ENCODE measurements around the gene SLC35G3. TPM values are rescaled to one million over a fixed set of nuclear protein-coding genes. Genes with fewer than 3 reads are reported as not detected.
"Not testable (repeated sequence)": the region's sequence is repeated elsewhere in the genome, so short reads cannot be mapped to it uniquely, and the experiment has no call there.

SLC35G3 gene
- total RNA-seq, 1 donor = not detected

GRCh38 chr17:35167046-35167445, 27.1 kb downstream of the SLC35G3 start:
- DNase-seq (ENCODE audit: low read depth in 2 of 3, low spot score in 2 of 3) = no peak

GRCh38 chr17:35166526-35166925, 27.7 kb downstream of the SLC35G3 start:
- DNase-seq (ENCODE audit: low read depth in 2 of 3, low spot score in 2 of 3) = no peak

- no peak for DNase-seq (ENCODE audit: low read depth in 2 of 3, low spot score in 2 of 3)
Observed at GRCh38 chr17:35164716-35165115, 29.5 kb downstream of the SLC35G3 start.

DNA sequence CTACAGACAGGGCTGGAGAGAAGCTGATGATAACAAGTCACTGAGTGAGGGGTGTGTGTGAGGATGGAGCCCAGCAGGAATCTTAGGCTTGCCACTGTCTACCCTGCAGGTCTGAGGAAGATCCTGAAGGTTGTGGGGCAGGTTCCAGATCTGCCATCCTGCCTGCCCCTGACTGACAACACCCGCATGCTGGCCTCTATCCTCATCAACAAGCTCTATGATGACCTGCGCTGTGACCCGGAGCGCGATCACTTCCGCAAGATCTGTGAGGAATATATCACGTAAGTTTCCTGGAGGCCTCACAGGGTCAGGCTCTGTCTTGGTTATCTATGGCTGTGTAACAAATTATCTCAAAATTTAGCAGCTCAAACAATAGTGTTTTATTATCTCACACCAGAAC, 30.3 kb downstream of the SLC35G3 start:
- no peak for DNase-seq (ENCODE audit: low read depth in 2 of 3, low spot score in 2 of 3)

GRCh38 chr17:35162755-35163154, 31.4 kb downstream of the SLC35G3 start:
- DNase-seq (ENCODE audit: low read depth in 2 of 3, low spot score in 2 of 3) = no peak

DNA sequence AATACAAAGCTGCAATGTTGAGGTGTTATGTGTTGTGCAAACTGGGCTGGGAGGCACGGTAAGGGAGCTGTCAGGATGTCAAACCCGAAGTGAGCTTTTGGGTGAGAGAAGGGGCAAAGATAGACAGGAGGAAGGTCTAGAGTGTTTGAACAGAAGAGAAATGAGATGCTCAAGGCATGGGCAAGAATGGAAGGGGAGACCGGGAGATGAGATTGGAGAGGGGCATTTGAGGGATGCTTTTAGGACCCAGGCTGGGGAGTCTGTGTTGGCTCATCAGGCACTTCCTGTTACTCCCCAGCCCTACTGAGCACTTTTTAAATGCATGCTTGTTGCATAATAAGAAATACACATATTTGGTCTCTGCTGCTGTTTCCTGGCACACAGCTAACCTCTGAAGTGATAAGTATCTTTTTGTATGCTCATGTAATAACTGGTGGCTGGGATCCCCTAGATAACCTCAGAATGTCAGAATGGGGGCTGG, 32.9 kb downstream of the SLC35G3 start:
- peak in 2 of 3 donors; percentile 26 to 34 for DNase-seq (ENCODE audit: low read depth in 2 of 3, low spot score in 2 of 3)

DNA sequence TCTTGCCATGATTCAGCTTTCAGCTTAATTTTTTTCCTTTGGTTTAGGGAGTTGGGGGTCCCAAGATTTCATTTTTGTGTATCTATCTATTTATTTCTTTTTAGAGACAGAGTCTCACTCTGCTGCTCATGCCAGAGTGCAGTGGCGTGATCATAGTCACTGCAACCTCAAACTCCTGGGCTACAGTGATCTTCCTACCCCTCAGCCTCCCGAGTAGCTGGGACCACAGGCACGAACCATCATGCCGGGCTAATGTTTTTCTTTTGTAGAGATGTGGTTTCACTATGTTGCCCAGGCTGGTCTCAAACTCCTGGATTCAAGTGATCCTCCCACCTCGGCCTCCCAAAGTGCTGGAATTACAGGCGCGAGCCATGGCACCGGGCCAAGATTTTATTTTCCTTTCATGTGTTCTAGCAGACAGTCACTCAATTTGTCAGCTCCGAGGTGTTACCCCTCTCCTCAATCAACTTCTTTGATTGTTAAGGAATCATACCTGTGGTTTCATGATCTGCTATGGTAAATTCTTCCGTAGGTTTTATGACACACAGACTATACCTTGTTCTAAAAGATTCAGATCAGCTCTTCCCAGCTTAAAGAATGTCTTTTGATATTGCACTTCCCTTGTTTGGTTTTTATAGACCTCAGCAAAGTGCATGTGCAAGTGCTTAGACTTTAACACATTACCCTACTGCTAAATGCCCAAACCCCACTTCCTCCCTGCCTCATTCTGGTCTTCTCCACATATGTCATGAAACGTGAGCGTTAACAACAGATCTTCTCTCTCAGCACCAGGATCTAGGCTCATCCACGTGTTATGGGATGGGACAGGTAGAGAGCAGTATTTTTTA, 33.6 kb downstream of the SLC35G3 start:
- DNase-seq (ENCODE audit: low read depth in 2 of 3, low spot score in 2 of 3) = peak in 1 of 3 donors; percentile 21

DNA sequence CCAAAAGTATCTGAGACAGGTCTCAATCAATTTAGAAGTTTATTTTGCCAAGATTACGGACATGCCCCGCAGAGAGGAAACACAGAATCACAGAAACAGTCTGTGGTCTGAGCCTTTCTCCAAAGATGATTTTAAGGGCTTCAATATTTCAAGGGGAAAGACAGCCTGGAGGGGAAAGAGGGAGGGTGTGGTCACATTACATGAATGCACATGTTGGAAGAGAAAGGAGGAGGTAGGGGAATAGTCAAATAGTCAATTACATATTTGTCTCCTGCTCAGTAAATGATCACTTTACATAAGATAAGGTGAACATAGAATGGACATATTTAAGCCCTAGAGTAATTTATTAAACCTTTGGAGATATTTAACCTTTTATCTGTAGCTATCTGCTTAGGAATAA, 34.3 kb downstream of the SLC35G3 start:
- DNase-seq (ENCODE audit: low read depth in 2 of 3, low spot score in 2 of 3) = no peak

- DNase-seq (ENCODE audit: low read depth in 2 of 3, low spot score in 2 of 3) = no peak
Observed at GRCh38 chr17:35155246-35155645, 38.9 kb downstream of the SLC35G3 start.

DNA sequence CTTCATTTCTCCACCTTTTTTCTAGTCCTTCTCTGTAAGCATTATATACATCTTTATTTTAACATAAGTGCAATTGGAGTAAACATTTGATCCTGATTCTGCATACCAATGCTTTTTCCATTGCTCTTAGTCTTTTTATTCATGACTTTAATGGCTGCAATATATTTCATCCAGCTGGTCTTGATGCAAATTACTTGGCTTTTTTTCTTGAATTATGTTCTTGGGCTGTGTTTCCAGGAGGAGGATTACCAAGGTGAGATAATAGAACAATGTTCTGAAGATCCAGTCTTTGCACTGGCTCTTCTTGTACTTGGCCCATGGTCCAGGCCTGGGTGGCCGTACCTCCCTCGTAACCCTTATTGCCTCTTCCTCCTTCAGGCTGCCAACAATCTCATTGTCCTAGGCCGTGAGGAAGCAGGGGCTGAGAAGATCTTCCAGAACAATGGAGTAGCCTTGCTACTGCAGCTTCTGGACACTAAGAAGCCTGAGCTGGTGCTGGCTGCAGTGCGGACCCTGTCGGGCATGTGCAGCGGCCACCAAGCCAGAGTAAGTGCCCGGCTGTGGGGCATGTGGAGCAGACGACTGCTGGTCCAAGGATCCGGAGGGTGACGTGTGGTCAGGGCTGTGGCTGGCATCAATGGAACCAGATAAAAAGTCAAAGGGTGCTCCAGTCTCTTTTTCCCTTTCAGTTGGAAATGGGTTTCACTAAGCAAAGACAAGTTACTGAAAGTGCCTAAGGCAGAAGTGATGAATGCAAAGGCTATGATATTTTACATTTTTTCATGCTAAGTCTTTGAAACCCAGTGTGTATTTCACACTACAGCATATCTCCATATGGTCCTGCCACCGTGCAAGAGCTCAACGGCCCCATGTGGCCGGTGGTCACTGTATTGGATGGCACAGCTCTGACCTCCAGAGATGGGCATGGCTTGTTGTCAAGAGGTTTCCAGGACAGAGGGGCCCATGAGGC, 39.7 kb downstream of the SLC35G3 start:
- DNase-seq (ENCODE audit: low read depth in 2 of 3, low spot score in 2 of 3) = no peak

DNA sequence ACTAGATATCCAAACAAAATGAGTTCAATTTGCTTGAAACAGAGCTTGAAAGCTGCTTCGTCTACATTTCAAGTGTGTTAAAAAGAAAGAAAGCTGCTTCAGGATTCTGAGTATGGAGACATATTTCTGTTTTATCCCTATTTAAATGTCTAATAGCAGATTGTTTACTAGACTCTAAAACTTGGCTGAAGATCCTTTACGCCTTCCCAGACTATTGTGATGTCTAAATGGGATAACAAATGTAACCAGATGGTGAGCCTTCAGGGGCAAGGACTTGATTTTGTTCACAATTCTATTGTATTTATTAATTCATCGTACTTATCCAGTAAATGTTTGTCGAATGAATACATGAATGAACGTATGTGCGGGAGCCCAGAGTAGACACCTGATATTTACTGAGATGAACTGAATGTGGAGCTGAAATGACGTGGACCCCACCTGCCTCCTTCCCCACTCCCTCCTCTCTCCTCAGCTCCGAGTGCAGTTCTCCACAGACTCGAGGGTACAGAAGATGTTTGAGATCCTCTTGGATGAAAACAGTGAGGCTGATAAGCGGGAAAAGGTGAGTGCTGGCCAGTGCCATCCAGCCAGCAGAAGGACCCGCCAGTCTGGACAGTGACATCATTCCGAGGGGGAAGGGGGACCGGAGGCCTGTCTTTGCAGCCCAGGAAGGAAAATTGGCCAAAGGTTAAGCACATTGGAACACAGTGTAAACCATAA, 41.6 kb downstream of the SLC35G3 start:
- DNase-seq (ENCODE audit: low read depth in 2 of 3, low spot score in 2 of 3) = no peak

- not testable (repeated sequence) for DNase-seq (ENCODE audit: low read depth in 2 of 3, low spot score in 2 of 3)
Observed at GRCh38 chr17:35151080-35151479, 43.1 kb downstream of the SLC35G3 start.

DNA sequence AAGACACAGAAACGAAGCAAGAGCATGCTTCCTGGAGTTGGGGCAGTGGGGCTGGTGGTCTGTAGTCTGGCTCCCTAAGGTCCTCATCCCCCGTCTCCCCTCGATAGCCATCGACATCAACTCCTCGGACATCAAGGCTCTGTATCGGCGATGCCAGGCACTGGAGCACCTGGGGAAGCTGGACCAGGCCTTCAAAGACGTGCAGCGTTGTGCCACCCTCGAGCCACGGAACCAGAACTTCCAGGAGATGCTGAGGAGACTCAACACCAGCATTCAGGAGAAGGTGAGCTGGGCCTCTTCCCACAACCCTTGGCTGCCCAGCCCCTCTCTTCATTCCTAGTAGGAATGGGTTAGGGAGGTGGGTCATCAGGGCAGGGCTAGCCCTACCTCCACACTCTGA, 44.3 kb downstream of the SLC35G3 start:
- no peak for DNase-seq (ENCODE audit: low read depth in 2 of 3, low spot score in 2 of 3)

GRCh38 chr17:35148144-35148543, 46.0 kb downstream of the SLC35G3 start:
- DNase-seq (ENCODE audit: low read depth in 2 of 3, low spot score in 2 of 3) = no peak

DNA sequence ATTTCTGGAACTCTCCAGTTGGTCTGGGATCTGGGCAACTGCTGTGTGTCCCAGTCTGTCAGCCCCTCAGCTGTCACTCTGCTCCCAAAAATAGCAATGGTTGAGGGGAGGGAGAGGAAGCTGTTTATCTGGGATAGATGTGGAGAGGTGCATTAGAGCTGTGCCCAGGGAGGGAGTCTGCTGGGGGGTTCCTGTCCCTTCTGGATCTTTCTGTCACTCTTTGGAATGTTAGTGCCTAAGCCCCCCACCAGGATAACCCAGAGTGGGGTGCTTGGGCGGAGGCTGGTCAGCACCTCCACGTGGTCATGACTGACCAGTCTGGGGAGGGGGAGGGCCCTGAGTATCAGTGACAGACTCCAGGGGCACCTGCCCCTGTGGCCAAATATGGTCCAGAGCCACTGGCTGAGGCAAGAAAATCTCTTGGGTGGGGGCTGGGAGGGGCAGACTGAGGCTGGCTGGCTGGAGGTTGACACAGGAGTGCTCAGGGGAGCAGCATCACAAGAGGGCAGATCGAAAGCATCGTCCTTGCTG, 46.8 kb downstream of the SLC35G3 start, which contains the start of gene UNC45B:
UNC45B (plus strand) TSS at position 443 of the 531 bp plus-strand sequence. CDS start 447 bp downstream, outside the sequence.
- DNase-seq (ENCODE audit: low read depth in 2 of 3, low spot score in 2 of 3) = no peak

DNA sequence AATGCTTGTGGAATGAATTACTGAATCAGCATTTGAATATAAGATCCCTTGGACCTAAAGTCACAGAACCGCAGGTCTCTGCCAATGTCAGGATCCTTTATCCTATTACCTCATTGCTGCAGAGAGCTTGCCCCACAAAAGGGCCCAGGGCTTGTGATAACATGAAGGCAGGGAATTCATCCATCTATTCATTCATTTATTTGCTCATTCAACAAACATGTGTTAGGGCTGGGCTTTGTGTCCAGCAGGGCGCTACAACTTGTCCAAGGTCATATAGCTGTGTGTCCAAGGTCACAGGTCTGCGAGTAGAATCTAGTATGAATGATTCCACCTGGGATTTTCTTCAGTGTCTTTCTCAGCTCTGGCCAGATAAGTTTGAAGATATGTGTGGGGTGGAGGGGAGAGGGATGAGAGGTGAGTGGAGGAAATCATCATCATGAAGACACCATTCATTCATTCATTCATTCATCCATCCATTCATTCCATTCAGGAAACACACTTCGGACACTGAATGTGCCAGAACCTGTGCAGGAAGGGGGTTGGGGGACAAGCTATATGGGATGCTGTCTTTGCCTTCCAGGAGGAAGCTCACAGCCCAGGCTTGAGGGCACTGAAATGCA, 47.9 kb downstream of the SLC35G3 start:
- DNase-seq (ENCODE audit: low read depth in 2 of 3, low spot score in 2 of 3) = no peak

DNA sequence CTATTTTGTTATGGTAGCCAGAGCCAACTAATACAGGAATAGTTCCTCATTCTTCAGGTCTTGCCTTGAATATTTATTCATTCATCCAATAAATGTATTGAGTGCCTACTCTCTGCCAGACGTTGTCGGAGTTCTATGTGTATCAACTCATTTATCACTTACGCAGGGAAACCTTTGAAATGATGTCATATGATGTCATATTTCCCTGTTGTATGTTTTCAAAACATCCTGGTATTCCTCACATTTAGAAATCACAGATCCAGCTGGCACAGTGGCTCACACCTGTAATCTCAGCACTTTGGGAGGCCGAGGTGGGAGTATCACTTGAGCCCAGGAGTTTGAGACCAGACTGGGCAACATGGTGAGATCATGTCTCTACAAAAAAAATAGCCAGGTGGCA, 49.4 kb downstream of the SLC35G3 start:
- no peak for DNase-seq (ENCODE audit: low read depth in 2 of 3, low spot score in 2 of 3)

Measured in hematopoietic multipotent progenitor cell (in vitro differentiated cells).